ENCODE measurements around the gene ZCCHC2. TPM values are rescaled to one million over a fixed set of nuclear protein-coding genes. Genes with fewer than 3 reads are reported as not detected.

The ZCCHC2 gene
- total and polyA plus RNA-seq, 2 of the 13 experiments (the other 11 are each of a cell fraction or from before 2014, with no cell fraction given) = 62.5 to 76.1 TPM

DNA sequence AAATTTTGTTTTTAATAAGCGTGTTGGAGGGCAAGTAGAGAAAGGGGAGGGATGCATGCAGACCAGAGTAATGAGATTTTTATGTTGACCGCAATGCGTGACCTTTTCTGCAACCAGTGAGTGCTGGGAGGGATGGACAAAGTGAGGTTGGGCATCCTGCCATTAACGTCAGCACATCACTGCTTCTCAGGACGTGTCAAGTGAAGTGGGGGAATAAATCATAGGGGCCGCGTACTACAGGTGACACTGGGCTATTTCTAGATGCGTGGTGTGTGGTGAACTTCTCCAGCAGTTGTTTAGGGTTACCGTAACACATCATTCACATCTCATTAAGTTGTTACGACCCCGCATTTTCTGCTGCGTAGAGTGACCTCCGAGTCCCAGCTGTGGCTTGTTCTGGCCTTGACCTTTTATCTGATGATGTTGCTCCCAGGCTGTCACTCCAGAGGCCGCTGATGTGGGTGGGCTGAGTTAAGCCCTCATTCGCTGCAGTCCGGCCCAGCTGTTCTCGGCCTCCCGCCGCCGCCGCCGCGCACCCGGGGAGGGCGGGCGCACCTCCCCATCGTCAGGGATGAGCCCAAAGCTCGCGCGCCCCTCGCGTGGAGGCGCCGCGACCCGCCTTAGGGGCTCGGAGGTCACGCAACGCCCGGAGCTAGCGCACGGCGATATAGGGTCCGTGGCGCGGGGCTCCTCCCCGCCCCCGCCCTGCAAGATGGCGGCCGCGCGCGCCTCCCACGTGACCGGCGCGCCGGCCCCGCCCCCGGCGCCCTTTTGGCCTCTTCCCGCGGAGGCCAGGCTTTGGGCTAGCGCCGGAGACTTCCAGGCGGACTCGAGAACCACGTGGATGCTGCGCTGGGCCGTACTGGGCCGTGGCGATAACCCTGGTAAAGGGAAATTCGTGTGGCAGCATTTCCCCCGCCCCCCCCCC lies 3.5 kb downstream of the ZCCHC2 start (continued):
- TF ChIP-seq ZNF235 (CRISPR knock-in tag; IDR thresholded peaks at IDR 0.05; ENCODE audit: borderline replicate concordance) = no peak
- peak; percentile 37 to 87 for TF ChIP-seq NR2F1 (CRISPR knock-in tag; IDR thresholded peaks at IDR 0.05)
- peak; percentile 59; the same call in 1 of the 2 replicates for TF ChIP-seq ZNF614 (CRISPR knock-in tag; IDR thresholded peaks at IDR 0.05; ENCODE audit: borderline replicate concordance)
- TF ChIP-seq KDM2A (CRISPR knock-in tag; IDR thresholded peaks at IDR 0.05; ENCODE audit: borderline replicate concordance, low read depth) = peak; percentile 93
- TF ChIP-seq, protein P1, sequence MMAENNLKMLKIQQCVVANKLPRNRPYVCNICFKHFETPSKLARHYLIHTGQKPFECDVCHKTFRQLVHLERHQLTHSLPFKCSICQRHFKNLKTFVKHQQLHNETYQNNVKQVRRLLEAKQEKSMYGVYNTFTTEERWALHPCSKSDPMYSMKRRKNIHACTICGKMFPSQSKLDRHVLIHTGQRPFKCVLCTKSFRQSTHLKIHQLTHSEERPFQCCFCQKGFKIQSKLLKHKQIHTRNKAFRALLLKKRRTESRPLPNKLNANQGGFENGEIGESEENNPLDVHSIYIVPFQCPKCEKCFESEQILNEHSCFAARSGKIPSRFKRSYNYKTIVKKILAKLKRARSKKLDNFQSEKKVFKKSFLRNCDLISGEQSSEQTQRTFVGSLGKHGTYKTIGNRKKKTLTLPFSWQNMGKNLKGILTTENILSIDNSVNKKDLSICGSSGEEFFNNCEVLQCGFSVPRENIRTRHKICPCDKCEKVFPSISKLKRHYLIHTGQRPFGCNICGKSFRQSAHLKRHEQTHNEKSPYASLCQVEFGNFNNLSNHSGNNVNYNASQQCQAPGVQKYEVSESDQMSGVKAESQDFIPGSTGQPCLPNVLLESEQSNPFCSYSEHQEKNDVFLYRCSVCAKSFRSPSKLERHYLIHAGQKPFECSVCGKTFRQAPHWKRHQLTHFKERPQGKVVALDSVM (CRISPR knock-in tag; IDR thresholded peaks at IDR 0.05) = peak; percentile 94
- no peak for TF ChIP-seq ZKSCAN5 (CRISPR knock-in tag; IDR thresholded peaks at IDR 0.05)
- peak; percentile 67; the same call in 1 of the 2 replicates for TF ChIP-seq ZNF772 (CRISPR knock-in tag; IDR thresholded peaks at IDR 0.05)
- TF ChIP-seq, protein P2, sequence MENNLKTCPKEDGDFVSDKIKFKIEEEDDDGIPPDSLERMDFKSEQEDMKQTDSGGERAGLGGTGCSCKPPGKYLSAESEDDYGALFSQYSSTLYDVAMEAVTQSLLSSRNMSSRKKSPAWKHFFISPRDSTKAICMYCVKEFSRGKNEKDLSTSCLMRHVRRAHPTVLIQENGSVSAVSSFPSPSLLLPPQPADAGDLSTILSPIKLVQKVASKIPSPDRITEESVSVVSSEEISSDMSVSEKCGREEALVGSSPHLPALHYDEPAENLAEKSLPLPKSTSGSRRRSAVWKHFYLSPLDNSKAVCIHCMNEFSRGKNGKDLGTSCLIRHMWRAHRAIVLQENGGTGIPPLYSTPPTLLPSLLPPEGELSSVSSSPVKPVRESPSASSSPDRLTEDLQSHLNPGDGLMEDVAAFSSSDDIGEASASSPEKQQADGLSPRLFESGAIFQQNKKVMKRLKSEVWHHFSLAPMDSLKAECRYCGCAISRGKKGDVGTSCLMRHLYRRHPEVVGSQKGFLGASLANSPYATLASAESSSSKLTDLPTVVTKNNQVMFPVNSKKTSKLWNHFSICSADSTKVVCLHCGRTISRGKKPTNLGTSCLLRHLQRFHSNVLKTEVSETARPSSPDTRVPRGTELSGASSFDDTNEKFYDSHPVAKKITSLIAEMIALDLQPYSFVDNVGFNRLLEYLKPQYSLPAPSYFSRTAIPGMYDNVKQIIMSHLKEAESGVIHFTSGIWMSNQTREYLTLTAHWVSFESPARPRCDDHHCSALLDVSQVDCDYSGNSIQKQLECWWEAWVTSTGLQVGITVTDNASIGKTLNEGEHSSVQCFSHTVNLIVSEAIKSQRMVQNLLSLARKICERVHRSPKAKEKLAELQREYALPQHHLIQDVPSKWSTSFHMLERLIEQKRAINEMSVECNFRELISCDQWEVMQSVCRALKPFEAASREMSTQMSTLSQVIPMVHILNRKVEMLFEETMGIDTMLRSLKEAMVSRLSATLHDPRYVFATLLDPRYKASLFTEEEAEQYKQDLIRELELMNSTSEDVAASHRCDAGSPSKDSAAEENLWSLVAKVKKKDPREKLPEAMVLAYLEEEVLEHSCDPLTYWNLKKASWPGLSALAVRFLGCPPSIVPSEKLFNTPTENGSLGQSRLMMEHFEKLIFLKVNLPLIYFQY (CRISPR knock-in tag; IDR thresholded peaks at IDR 0.05; ENCODE audit: borderline replicate concordance) = peak; percentile 72; the same call in 1 of the 2 replicates
